Neural cell (in vitro differentiated cells): Measurements from ENCODE around the gene ATP5ME. TPM values are rescaled to one million over a fixed set of nuclear protein-coding genes. Genes with fewer than 3 reads are reported as not detected.

Source experiments
- H2AFZ ChIP-seq: fragments of 200-600, 300-800 bp; sonication (generic), shearing (Covaris generic); 2 replicates; pipeline ENCODE4 v1.6.0; 2014; ENCODE audit warnings: low read depth, mild to moderate bottlenecking, antibody characterized with exemption, low read length, moderate library complexity
- H3F3A ChIP-seq: fragments of 200-600 bp; shearing (Covaris generic); 2 replicates; pipeline ENCODE4 v1.6.1; 2016; ENCODE audit warnings: mild to moderate bottlenecking, moderate library complexity, mixed read lengths, antibody characterized with exemption, low read length; ENCODE audit not compliant: insufficient read depth, poor library complexity, severe bottlenecking
- H3K27ac ChIP-seq: fragments of 200-600, 300-800 bp; sonication (generic), shearing (Covaris generic); 2 replicates; pipeline ENCODE4 v1.5.1; 2014; ENCODE audit warnings: mild to moderate bottlenecking, low read length, moderate library complexity
- H3K27me3 ChIP-seq: fragments of 300-800, 200-600 bp; sonication (generic), shearing (Covaris generic); 2 replicates; pipeline ENCODE4 v1.6.0; 2014; ENCODE audit warnings: mild to moderate bottlenecking, low read depth, low read length, moderate library complexity; ENCODE audit not compliant: insufficient read depth
- H3K36me3 ChIP-seq: fragments of 300-800, 200-600 bp; sonication (generic), shearing (Covaris generic); 2 replicates; pipeline ENCODE4 v1.5.1; 2014; ENCODE audit warnings: mild to moderate bottlenecking, antibody characterized with exemption, low read length, moderate library complexity; ENCODE audit not compliant: insufficient read depth
- H3K4me2 ChIP-seq: fragments of 300-800, 200-600 bp; sonication (generic), shearing (Covaris generic); 2 replicates; pipeline ENCODE4 v1.6.0; 2014; ENCODE audit warnings: mild to moderate bottlenecking, low read length
- H3K4me3 ChIP-seq: fragments of 300-800, 200-600 bp; sonication (generic), shearing (Covaris generic); 2 replicates; pipeline ENCODE4 v1.5.1; 2014; ENCODE audit warnings: mild to moderate bottlenecking, low read length, moderate library complexity
- H3K79me2 ChIP-seq: fragments of 200-600 bp; shearing (Covaris generic); replicated peaks from 2 replicates; pipeline ENCODE4 v1.6.0; 2014; ENCODE audit warnings: mild to moderate bottlenecking, low read length, moderate library complexity; ENCODE audit not compliant: insufficient read depth
- H3K9ac ChIP-seq: fragments of 300-800, 200-600 bp; sonication (generic), shearing (Covaris generic); 2 replicates; pipeline ENCODE4 v1.6.1; 2016; ENCODE audit warnings: mild to moderate bottlenecking, low read length, mixed read lengths
- H3K9me2 ChIP-seq: fragments of 200-600 bp; shearing (Covaris generic); 2 replicates; pipeline ENCODE4 v1.6.1; 2016; ENCODE audit warnings: mild to moderate bottlenecking, low read length, mixed read lengths; ENCODE audit not compliant: insufficient read depth
- H3K9me3 ChIP-seq: fragments of 200-600, 300-800 bp; sonication (generic), shearing (Covaris generic); 2 replicates; pipeline ENCODE4 v1.6.1; 2016; ENCODE audit warnings: mild to moderate bottlenecking, mixed run types, low read length, moderate library complexity, mixed read lengths
- H4K20me1 ChIP-seq: fragments of 200-600 bp; shearing (Covaris generic); 2 replicates; pipeline ENCODE4 v1.6.1; 2016; ENCODE audit warnings: mild to moderate bottlenecking, mixed run types; ENCODE audit not compliant: insufficient read depth
- CTCF ChIP-seq: fragments of 450-650 bp; IDR thresholded peaks from 2 replicates; pipeline ENCODE4 v1.5.1; 2014; ENCODE audit warnings: antibody characterized with exemption, mild to moderate bottlenecking, moderate library complexity; ENCODE audit not compliant: poor library complexity, severe bottlenecking
- EP300 ChIP-seq: fragments of 450-650 bp; conservative IDR thresholded peaks from 2 replicates; pipeline ENCODE4 v1.6.1; 2014; ENCODE audit warnings: antibody characterized with exemption, mild to moderate bottlenecking, moderate library complexity; ENCODE audit not compliant: poor library complexity, severe bottlenecking
- EZH2 ChIP-seq: fragments of 200-600, 300-800 bp; shearing (Covaris generic), sonication (generic); IDR thresholded peaks from 2 replicates; pipeline ENCODE4 v1.6.1; 2014; ENCODE audit warnings: antibody characterized with exemption, low read length, borderline replicate concordance, mild to moderate bottlenecking; ENCODE audit not compliant: insufficient read depth, poor library complexity, severe bottlenecking
- MXI1 ChIP-seq: fragments of 450-650 bp; conservative IDR thresholded peaks from 2 replicates; pipeline ENCODE4 v1.6.1; 2014; ENCODE audit warnings: antibody characterized with exemption, mild to moderate bottlenecking; ENCODE audit not compliant: poor library complexity, severe bottlenecking
- POLR2AphosphoS5 ChIP-seq: IDR thresholded peaks from 2 replicates; pipeline ENCODE4 v1.6.1; 2012
- RAD21 ChIP-seq: fragments of 450-650 bp; conservative IDR thresholded peaks from 2 replicates; pipeline ENCODE4 v1.6.1; 2014; ENCODE audit warnings: antibody characterized with exemption, mild to moderate bottlenecking, moderate library complexity
- REST ChIP-seq: IDR thresholded peaks from 2 replicates; pipeline ENCODE4 v1.6.1; 2012; ENCODE audit warnings: borderline replicate concordance
- SMC3 ChIP-seq: fragments of 450-650 bp; conservative IDR thresholded peaks from 2 replicates; pipeline ENCODE4 v1.6.1; 2014; ENCODE audit warnings: antibody characterized with exemption, mild to moderate bottlenecking, moderate library complexity; ENCODE audit not compliant: poor library complexity
- TAF1 ChIP-seq: IDR thresholded peaks from 2 replicates; pipeline ENCODE4 v1.6.1; 2012; ENCODE audit warnings: low read depth
- polyA plus RNA-seq: library from polyadenylated mRNA; depleted of rRNA; stranded (reverse); fragments of >200 nt; gene quantifications from 2 replicates; pipeline ENCODE4 v1.2.3, GENCODE V29; 2014

The ATP5ME gene
- polyA plus RNA-seq, 1 donor from 2014 or later = 156 TPM

GRCh38 chr4:634599-634985 lies 39.5 kb downstream of the ATP5ME start:
- no peak overlapping the region for H3K9ac ChIP-seq
- H3F3A ChIP-seq = no peaks in the 10 kb centered on the region
- no peak overlapping the region for H3K27ac ChIP-seq
- no peak overlapping the region for H3K4me2 ChIP-seq
- no peaks in the 10 kb centered on the region for H3K27me3 ChIP-seq
- H3K36me3 ChIP-seq = no peaks in the 10 kb centered on the region
- H3K9me2 ChIP-seq = no peaks in the 10 kb centered on the region
- H3K4me3 ChIP-seq = no peak overlapping the region
- no peaks in the 10 kb centered on the region for H3K79me2 ChIP-seq
- H4K20me1 ChIP-seq = no peaks in the 10 kb centered on the region
- no peaks in the 10 kb centered on the region for H3K9me3 ChIP-seq
- H2AFZ ChIP-seq = no peak overlapping the region
- no peak for TF ChIP-seq SMC3
- TF ChIP-seq CTCF = no peak
- TF ChIP-seq REST = no peak
- no peak for TF ChIP-seq EZH2
- TF ChIP-seq TAF1 = no peak

GRCh38 chr4:633976-634598 lies 40.0 kb downstream of the ATP5ME start:
- H3K9me3 ChIP-seq = no peaks in the 10 kb centered on the region
- no peak overlapping the region for H3K27ac ChIP-seq
- H3K4me2 ChIP-seq = no peak overlapping the region
- no peak overlapping the region for H3K9ac ChIP-seq
- no peak overlapping the region for H2AFZ ChIP-seq
- no peaks in the 10 kb centered on the region for H3K36me3 ChIP-seq
- no peaks in the 10 kb centered on the region for H3K9me2 ChIP-seq
- H3K27me3 ChIP-seq = no peaks in the 10 kb centered on the region
- H4K20me1 ChIP-seq = no peaks in the 10 kb centered on the region
- H3K79me2 ChIP-seq = no peaks in the 10 kb centered on the region
- TF ChIP-seq EP300 (no peak), MXI1 (no peak), REST (no peak), EZH2 (no peak), POLR2AphosphoS5 (no peak), CTCF (no peak), RAD21 (no peak), TAF1 (no peak), SMC3 (no peak)
- no peaks in the 10 kb centered on the region for H3F3A ChIP-seq
- H3K4me3 ChIP-seq = no peak overlapping the region
